GM21825 (cell line): ENCODE measurements around the gene OR6A2.
"Not testable (repeated sequence)": the region's sequence is repeated elsewhere in the genome, so short reads cannot be mapped to it uniquely, and the experiment has no call there.

Experiments used
- ATAC-seq: cut with Tn5 transposase; IDR thresholded peaks from one replicate; pipeline ENCODE4 v1.9.1; 2021; ENCODE audit warnings: mild to moderate bottlenecking, moderate library complexity; ENCODE audit not compliant: unreplicated experiment

OR6A2 gene

DNA sequence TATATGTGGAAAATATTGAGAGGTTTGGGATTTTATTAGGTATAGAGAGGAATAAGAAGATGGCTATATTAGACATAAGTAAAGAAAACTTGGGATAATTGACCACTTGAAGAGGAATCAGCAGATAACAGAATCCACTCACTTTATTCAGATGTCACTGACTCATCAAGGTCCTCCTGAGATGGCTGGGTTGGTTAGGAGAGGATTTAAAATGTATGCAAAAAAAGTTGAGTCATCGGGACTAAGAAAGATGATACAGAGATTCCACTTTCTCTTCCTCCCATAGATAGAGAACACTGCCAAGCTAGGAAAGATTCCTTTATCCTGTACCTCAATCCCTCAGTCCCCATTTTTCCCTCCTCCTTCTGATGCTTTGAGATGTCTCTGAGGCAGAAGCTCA is at the start of gene OR6A2:
TSS of gene OR6A2 (minus strand) at position 288 of the 400 bp plus-strand sequence. CDS start 3,981 bp downstream, outside the sequence.
- ATAC-seq: no peak

DNA sequence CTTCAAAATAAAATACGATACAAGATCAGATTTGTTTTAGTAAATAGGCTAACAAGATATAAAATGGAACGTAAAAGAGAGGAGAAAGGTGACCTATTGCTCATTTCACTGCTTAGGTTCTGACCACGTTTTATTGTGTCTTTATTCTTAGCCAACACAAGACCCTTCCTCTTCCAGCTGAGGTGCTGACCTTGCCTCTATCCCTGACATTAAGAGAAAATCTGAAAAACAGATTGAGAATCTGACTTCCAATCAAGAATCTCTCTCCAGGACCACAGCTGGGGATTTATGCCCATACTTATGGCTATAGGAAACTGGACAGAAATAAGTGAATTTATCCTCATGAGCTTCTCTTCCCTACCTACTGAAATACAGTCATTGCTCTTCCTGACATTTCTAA is 45.9 kb upstream of the OR6A2 start, which contains the start of gene OR10A5:
TSS of gene OR10A5 (plus strand) at position 301 of the 400 bp plus-strand sequence. CDS start at position 301, 0 bp downstream.
- no peak for ATAC-seq

DNA sequence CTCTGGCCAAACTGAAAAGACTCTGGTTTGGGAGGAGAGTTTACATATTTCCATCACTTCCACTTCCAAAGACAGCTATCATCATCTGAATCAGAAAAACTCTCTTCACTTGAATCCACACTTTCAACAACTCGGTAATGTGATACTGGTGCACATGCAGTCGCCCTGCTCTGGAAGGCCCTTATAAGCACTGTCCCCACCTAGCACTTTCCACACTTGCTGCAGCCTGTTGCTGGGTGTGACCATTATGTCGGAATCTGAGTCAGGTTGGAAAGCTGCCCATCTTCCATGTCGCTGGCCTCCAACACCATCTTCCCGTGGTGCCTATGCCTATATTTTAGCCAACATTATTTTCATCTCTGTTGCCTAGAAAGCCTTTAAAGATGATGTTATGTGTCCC is 44.9 kb upstream of the OR6A2 start:
- ATAC-seq: no peak

DNA sequence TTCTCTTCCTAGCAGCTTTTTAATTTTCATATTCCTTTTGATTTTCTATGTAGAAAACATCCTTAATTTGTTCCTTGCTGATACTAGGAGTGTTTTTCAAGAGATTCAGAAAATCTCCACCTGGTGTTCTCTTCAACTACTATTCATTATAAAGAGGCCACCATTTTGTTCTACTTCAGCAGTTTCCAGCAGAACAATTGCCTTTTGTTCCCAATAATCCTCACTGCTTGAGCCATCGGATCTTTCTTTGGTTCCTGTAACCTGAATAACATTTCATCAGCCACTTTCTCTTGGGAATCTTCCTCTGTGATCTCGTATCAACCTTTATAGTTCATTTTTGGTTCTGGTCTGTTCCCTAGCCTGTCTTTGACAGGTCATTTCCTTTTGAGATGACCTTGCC is 44.2 kb upstream of the OR6A2 start:
- no peak for ATAC-seq

DNA sequence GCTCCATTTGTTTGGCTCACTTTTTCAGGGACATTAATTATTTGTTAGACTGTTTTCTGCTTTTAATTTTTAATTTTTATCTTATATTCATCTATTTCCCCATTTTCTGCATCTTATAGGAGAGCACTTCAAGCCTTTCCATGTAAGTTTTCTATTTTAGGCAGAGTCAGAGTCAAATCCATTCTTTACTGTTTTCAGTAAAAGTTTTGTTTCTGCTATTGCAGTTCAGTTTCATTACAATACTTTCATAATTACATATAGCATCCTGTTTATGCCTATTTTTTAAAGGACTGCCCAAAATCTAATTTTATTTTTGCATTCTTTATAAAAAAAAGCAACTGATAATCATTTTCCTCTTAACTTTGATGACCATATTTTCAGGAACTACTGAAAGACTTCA is 42.2 kb upstream of the OR6A2 start:
- ATAC-seq: no peak

DNA sequence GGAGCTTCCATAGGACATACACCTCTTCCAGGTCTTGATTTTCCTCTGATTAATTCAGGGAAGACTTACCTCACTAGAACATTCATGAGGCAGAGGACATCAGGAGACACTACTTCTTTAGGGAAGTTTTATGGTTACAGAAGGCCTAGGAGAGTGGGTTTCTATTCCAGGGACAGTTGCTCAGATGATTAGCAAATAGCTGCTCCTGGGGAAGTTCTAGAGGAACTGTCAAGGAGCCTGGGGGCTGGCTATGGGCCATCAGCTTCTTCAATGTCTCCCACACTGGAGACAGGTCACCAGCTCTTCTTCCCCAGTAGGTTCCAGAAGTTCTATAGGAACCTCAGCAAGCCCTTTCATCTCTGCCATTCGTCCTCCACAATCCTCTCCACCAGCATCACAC is 34.5 kb upstream of the OR6A2 start:
- ATAC-seq: no peak

DNA sequence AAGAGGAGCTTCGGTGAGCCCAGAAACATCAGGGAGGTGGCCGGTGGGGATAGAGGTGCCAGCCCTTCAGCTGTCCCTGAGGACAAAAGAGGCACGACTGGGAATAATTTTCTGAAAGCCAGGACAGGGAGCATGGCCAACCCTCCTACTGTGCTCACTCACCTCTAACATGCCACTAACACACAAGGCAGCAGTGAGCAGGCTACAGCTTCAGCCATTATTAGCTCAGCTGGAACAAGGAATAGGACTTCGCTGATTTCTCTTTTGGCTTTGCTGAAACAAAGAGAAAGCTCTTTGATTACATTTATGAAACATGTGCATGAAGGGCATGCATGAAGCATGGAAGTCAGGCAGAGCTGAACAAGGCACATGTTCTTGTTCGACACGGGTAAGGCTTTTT is 33.9 kb upstream of the OR6A2 start:
- ATAC-seq: no peak

DNA sequence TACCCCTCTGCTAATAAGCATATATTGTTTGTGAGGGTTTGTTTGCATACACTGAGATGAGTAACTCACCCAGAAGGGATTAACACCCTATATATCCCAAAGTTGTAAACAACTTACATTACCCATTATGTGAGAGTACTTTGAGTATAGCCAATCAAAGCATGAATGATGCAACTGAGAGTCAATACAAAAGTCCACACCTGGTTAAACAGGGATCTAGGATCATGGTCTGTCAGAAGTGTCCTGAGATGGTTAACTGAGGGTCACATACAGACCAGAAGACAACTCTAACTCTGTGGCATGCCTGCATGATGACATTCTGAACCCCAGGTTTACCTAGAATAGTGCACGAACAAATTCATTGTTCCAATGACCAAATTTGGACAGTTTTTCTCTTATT is 28.6 kb upstream of the OR6A2 start:
- ATAC-seq: no peak

DNA sequence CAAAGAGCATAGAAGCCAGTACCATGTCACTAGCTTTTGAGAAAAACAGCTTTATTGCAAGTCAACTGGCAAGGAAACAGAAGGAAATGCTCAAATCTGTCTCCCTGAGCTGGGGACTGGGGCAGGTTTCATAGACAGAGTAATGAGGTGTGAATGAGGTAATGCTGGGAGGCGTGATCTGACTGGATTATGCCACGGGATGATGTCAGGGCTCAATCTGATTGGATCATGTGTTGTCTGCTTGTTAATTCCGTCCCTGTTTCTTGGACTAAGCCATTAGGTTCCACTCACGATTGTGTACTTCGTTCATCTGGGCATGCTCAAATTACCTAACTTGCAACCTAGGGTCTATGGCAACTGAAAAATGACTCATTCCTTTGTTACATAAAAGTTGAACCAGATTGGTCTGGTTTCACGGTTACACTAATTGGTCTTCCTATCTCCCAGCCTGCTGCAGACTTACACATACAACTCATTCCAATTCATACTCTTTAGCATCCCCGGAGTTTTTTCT is 25.8 kb upstream of the OR6A2 start:
- no peak for ATAC-seq

DNA sequence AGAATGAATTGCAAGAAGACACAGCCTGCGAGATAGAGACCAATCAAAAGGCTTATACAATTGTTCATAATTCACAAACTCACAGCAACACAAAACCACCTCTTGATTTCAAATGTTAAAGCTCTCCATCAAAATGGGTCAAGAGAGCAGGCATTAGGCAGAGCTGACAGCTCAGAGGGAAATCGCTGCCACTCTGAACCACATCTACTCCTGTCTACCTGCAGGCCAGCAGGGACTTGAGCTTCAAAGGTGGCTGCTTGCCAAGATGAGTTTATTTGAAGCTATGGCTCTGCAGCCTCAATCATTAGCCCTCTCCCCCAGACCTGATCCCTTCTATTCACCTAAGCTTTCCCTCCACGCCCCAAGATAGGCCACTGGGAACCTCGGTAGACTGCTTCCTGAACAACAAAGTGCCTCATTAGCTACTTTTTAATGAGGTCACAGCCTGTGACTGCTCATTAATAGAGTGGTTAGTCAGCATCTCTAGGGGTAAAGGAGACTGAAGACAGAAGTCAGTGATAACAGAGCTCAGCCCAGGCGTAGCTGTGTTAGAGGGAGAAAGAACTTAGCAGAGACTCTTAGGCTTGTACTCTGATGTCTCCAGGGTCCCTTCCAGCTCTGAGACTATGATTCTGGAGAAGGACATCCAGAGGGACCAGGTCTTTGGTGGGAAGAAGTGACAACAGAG is 24.8 kb upstream of the OR6A2 start:
- no peak for ATAC-seq

DNA sequence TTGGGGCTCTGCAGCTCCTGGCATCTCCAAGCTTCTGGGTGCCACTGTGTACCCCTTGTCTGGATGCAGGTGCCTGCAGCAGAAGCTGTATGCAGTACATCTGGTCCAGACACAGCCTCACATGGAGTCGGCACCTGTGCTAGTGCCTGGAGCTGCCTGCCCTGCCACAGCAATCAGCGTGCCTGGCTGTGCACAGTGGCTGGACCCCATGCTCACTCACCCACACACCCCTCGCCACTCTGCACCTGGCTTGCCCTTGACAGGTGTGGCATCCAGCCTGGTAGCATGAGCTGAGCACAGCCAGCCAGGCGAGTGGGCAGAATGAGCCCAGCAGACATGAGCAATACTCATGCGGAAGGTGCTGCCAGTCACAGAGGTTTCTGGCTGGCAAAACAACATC is 19.5 kb upstream of the OR6A2 start:
- ATAC-seq: no peak

DNA sequence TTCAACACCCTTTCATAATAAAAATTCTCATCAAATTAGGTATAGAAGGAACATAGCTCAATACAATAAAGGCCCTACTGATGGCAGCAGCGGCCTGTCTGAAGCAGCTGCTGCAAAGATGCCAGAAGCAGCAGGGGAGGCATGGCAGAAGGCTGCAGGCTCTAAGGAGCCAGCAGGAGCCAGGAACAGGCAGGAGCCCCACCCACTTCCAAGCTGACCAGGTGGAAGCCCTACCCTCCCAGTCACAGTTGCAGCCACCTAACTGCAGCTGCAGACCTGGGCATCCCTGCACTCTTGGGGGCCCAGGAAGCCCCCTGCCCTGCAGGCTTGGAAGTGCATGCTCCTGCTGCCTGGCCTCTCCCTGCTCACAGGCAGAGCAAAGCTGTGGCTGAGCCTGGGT is 18.2 kb upstream of the OR6A2 start:
- no peak for ATAC-seq

DNA sequence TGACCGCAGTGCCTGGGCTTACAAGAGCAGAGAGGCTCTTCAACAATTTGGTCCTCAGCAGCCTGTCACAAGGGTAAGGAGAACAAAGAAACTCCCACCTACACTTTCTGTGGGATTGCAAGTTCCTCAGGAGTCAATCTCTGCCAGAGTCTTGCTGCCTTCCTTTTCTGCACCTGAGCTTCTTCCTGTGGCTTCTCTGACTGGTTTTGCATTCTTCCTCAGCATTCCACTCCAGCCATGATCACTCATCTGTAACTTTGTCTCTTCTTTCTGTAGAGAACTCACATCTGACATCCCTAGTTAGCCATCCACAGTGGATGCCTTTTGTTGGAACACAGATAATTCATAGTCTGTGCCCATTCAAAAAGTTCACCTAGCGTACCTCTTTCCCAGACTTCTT is 14.2 kb upstream of the OR6A2 start:
- no peak for ATAC-seq

DNA sequence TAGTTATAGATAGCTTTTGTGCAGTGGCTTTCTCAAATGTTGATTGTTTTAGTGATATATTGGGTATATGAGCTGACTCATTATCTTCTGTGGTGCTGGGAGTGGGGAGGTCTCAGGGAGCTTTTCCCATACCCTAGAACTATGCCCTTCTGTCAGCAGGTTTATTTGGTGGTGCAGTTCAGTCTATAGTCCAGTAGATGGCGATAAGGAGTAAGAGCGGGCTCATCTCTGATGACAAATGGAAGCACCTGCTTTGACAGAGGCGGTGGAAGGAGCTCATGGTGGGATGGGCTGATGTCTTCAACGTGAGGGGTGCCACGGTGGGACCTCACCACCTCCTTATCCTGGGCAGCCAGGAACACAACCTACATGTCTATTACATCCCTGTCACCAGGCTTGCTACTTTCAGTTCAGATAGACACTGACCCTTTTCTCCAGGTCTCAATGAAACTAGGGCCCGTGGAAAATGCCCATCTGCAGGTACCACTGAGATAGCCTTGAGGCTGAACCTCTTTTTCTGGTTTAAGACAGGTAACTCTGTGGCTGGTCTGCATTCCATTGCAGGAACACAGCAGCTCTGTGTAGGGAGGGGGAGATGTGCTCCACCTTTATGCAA is 13.0 kb upstream of the OR6A2 start:
- no peak for ATAC-seq

DNA sequence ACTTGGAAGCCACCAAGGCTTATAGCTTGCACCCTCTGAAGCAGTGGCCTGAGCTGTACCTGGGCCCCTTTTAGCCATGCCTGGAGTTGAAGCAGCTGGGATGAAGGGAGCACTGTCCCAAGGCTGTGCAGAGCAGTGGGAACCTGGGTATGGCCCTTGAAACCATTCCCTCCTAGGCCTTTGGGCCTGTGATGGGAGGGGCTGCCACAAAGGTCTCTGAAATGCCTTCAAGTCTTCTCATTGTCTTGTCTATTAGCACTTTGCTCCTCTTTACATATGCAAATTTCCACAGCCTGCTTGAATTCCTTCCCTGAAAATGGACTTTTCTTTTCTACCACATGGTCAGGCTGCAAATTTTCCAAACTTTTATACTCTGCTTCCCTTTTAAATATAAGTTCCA is 1.6 kb upstream of the OR6A2 start:
- not testable (repeated sequence) for ATAC-seq

DNA sequence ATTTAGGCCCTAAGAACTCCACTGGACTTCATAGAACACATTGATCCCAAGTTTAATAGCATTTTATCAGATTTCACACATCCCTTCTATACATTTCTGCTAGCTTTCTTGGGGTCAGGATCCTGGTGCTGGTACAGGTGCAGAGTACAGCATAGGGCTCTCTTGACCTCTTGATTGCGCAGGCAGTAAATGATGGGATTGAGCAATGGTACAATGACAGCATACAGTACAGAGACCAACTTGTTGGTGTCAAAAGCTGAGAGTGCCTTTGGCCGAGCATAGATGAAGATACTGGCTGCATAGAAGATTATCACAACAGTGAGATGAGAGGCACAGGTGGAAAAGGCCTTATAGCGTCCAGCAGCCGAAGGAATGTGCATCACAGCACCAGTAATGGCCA is 4.8 kb downstream of the OR6A2 start:
- no peak for ATAC-seq

DNA sequence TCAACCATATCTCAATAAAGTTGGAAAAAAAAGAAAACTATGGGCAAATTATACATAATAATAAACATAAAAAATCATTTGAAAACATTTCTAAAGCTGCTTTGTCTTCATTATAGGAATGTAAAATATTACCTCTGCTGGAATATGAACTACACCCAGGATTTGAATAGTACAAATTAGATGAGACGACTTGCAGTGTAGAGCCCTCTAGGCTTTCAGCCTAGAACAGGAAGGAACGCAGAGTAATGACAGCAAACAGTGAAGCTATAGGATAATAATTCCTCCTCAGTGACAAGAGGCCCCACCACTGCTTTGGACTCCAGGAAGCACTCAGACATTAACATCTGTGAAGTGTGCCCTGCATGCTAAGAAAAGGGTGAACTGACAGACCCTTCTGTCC is 8.9 kb downstream of the OR6A2 start:
- no peak for ATAC-seq

DNA sequence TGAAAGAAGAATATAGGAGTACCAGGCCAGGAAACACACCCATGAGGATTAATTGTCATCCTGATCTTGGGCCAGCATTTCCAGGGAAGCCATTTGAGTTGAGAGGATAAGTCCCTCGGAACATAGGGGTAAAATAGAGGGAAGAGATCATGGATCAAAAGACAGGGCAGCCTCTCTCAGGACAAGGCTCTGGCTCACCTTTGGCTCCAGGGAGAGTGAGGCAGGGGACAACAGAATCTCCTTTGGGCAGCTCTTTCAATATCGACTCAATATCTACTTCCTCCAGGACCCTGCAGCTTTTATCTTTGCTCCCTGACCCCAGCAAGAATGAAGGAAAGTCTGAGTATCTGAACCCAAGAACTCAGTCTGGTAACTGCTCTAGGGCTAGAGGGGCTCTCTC is 16.8 kb downstream of the OR6A2 start, which contains the start of gene OR2AG1:
TSS of gene OR2AG1 (plus strand) at position 301 of the 400 bp plus-strand sequence. CDS start 2,018 bp downstream, outside the sequence.
- ATAC-seq: no peak

DNA sequence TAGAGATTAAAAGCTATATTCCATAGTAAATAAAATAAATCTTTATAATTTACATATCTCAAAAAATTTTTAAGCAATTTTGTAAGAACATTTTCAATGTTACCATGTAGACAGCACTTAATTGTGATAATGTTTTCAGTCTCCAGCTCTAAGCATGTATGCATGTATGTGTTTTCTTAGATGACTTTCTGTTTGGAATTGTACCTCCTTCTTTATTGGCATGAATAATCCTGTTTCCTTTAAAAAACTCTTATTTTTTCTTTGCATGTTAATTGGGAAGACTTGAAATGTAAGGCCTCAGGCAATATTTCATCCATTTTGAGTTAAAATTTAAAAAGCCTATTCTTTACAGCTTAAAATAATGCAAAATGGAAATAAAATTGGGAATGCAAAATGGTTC is 18.7 kb downstream of the OR6A2 start:
- ATAC-seq: no peak

DNA sequence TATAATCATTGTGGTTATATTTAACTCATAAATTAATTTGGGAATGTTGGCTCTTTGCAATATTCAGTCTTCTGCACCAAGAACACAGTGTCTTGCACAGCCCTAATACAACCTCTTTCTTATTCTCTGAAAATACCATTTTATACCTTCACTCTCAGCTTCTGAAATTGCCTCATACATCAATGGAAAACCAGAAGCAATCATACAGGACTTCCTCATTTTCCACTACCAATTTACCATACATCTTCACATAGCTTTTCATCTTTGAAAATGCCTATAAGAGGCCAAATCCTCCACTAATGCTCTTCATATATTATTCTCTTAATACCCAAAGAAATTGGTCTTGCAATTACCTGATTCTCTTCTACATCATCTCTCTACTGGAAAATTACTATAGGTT is 21.0 kb downstream of the OR6A2 start:
- ATAC-seq: no peak

DNA sequence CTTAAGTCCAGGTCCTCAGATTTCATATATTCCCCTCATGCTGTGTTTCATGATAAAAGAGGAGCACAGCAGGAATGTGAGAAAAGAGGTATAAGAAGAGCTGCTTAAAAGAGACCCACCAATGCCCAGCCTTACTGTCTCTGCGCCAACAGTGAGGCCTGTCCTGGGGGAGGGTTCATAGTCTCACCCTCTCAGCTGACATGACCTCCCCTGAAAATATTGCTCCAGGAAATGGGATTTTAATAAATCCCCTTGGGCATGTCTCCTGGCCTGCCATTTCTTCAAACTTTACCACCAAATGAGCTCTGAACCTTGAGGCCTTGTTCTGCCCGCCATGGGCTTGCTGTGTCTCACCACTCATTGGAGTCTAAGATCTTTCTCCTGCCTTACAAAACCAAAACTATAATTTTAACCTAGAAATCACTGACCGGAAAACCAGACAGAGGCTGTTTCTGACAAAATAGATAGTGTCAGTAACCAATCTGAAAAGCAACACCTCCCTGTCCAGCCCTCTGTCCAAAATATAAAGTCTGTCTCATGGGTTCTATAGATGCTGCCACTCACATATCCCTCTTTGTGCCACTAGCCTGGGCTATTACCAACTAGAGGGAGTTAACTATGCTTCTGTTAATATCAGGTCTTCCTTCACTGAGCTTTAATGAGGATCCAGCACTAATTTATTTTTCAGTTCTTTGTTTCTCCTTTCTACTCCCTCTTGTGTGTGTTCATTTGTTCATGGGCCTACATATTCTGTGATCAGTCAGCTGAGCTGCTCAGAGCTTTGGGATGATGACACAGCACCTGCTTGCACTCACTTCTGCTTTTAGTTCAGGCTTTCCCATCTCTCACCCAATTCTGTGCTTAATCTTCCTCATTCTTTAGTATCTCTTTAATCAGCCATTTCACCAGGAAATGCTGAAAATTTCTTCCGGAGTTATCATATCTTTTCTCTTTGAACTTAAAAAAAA is 27.3 kb downstream of the OR6A2 start, which contains the start of gene OR2AG2:
TSS of gene OR2AG2 (minus strand) at position 51 of the 968 bp plus-strand sequence. CDS start 3,019 bp downstream, outside the sequence.
- peak; percentile 94 for ATAC-seq
